GM18520 (cell line): ENCODE measurements around the gene RCAN2.

Source experiments
- ATAC-seq: cut with Tn5 transposase; IDR thresholded peaks from one replicate; pipeline ENCODE4 v1.9.1; 2021; ENCODE audit not compliant: unreplicated experiment

RCAN2 gene

GRCh38 chr6:46293641-46294316, 197.5 kb downstream of the RCAN2 start:
- ATAC-seq, result peak; percentile 81

GRCh38 chr6:46291880-46292279, 199.4 kb downstream of the RCAN2 start:
- ATAC-seq, result no peak

- ATAC-seq, result no peak
These were observed 200.0 kb downstream of the RCAN2 start for GRCh38 chr6:46291275-46291633.

GRCh38 chr6:46290421-46291274, 200.6 kb downstream of the RCAN2 start:
- ATAC-seq, result no peak

GRCh38 chr6:46289898-46290297, 201.4 kb downstream of the RCAN2 start:
- no peak for ATAC-seq

GRCh38 chr6:46288835-46289234, 202.4 kb downstream of the RCAN2 start:
- no peak for ATAC-seq

GRCh38 chr6:46287681-46288080, 203.6 kb downstream of the RCAN2 start:
- no peak for ATAC-seq

- ATAC-seq, result no peak
These were observed 204.2 kb downstream of the RCAN2 start for GRCh38 chr6:46287043-46287442.

GRCh38 chr6:46284475-46284874, 206.8 kb downstream of the RCAN2 start:
- ATAC-seq, result no peak

GRCh38 chr6:46281110-46281509, 210.1 kb downstream of the RCAN2 start:
- ATAC-seq, result no peak

- no peak for ATAC-seq
These were observed 211.4 kb downstream of the RCAN2 start for GRCh38 chr6:46279874-46280273.

GRCh38 chr6:46276576-46277142, 214.6 kb downstream of the RCAN2 start:
- no peak for ATAC-seq

- ATAC-seq, result no peak
These were observed 216.7 kb downstream of the RCAN2 start for GRCh38 chr6:46274502-46274901.

GRCh38 chr6:46273911-46274310, 217.3 kb downstream of the RCAN2 start:
- no peak for ATAC-seq

- ATAC-seq, result no peak
These were observed 219.5 kb downstream of the RCAN2 start for GRCh38 chr6:46271728-46272127.

GRCh38 chr6:46271107-46271506, 220.1 kb downstream of the RCAN2 start:
- no peak for ATAC-seq

GRCh38 chr6:46270336-46270735, 220.9 kb downstream of the RCAN2 start:
- ATAC-seq, result no peak

- no peak for ATAC-seq
These were observed 221.6 kb downstream of the RCAN2 start for GRCh38 chr6:46269447-46270229.

- no peak for ATAC-seq
These were observed 223.7 kb downstream of the RCAN2 start for GRCh38 chr6:46267515-46267914.

GRCh38 chr6:46265373-46265772, 225.9 kb downstream of the RCAN2 start:
- ATAC-seq, result no peak

- no peak for ATAC-seq
These were observed 227.6 kb downstream of the RCAN2 start for GRCh38 chr6:46263707-46264086.
